Fibroblast of lung (primary cell): ENCODE data around the gene RCN1. TPM values are rescaled to one million over a fixed set of nuclear protein-coding genes. Genes with fewer than 3 reads are reported as not detected.

Experiments
- DNase-seq, 2 donors: peaks; one replicate each; pipeline versions ENCODE4 v3.0.0 to v3.0.0-alpha.2; 2010; ENCODE audit warnings: low read depth in 2 of 2
- H2AFZ ChIP-seq: 2 replicates; pipeline ENCODE4 v1.5.1; 2012; ENCODE audit warnings: low read length, control low read depth, inconsistent platforms
- H3K27ac ChIP-seq: 2 replicates; pipeline ENCODE4 v1.5.1; 2011; ENCODE audit warnings: low read length, control low read depth; ENCODE audit not compliant: insufficient read depth
- H3K27me3 ChIP-seq: 2 replicates; pipeline ENCODE4 v1.5.1; 2011; ENCODE audit warnings: mild to moderate bottlenecking, low read length; ENCODE audit not compliant: control insufficient read depth, insufficient read depth
- H3K36me3 ChIP-seq: 2 replicates; pipeline ENCODE4 v1.5.1; 2011; ENCODE audit warnings: low read length; ENCODE audit not compliant: control insufficient read depth, insufficient read depth
- H3K4me1 ChIP-seq: 2 replicates; pipeline ENCODE4 v1.5.1; 2011; ENCODE audit warnings: low read length; ENCODE audit not compliant: control insufficient read depth, insufficient read depth; ENCODE audit errors: extremely low read depth
- H3K4me2 ChIP-seq: 2 replicates; pipeline ENCODE4 v1.5.1; 2011; ENCODE audit warnings: low read length, control low read depth; ENCODE audit not compliant: insufficient read depth; ENCODE audit errors: extremely low read depth
- H3K4me3 ChIP-seq, 4 experiments: fragments of 200-600 bp in 1 of 4; sonication (generic) in 1 of 4; replicated peaks in 1 of 4; 2 replicates each; pipeline ENCODE4 v1.5.1; 2011 to 2016; ENCODE audit warnings: low read length in 4 of 4, low read depth in 3 of 4, mild to moderate bottlenecking in 3 of 4, control low read depth in 2 of 4, inconsistent platforms in 1 of 4, mixed read lengths in 1 of 4; ENCODE audit not compliant: insufficient read depth in 1 of 4; ENCODE audit errors: control extremely low read depth in 1 of 4
- H3K79me2 ChIP-seq: 2 replicates; pipeline ENCODE4 v1.5.1; 2012; ENCODE audit warnings: mild to moderate bottlenecking, low read length, inconsistent platforms; ENCODE audit not compliant: control insufficient read depth, insufficient read depth
- H3K9ac ChIP-seq: 2 replicates; pipeline ENCODE4 v1.5.1; 2011; ENCODE audit warnings: mild to moderate bottlenecking, low read length, control low read depth; ENCODE audit not compliant: insufficient read depth
- H3K9me3 ChIP-seq: 2 replicates; pipeline ENCODE4 v1.5.1; 2012; ENCODE audit warnings: low read depth, low read length; ENCODE audit not compliant: control insufficient read depth, insufficient read depth
- H4K20me1 ChIP-seq: 2 replicates; pipeline ENCODE4 v1.5.1; 2011; ENCODE audit warnings: low read length; ENCODE audit not compliant: control insufficient read depth, insufficient read depth; ENCODE audit errors: extremely low read depth
- CTCF ChIP-seq, 2 donors: IDR thresholded peaks in 1 of 2; conservative IDR thresholded peaks in 1 of 2; 1 replicate in 1 of 2; 2 replicates in 1 of 2; pipeline ENCODE4 v1.5.1; 2011 to 2012; ENCODE audit warnings: low read length in 2 of 2, control low read depth in 1 of 2, inconsistent platforms in 1 of 2, low read depth in 1 of 2, mild to moderate bottlenecking in 1 of 2
- EZH2 ChIP-seq: IDR thresholded peaks from 2 replicates; pipeline ENCODE4 v1.5.1; 2012; ENCODE audit warnings: low read length, control low read depth, mild to moderate bottlenecking; ENCODE audit errors: missing control alignments
- polyA plus RNA-seq, 2 donors: library from polyadenylated mRNA; depleted of rRNA in 1 of 2; stranded (reverse) in 1 of 2; unstranded in 1 of 2; fragments of >200 nt; gene quantifications; 2 replicates each; pipeline ENCODE4 v1.2.1, GENCODE V29; 2011 to 2012; ENCODE audit warnings: missing spikeins in 1 of 2
- total RNA-seq: library from RNA; depleted of rRNA; stranded (reverse); fragments of >200 nt; gene quantifications from 2 replicates; pipeline ENCODE4 v1.2.1, GENCODE V29; 2014

RCN1 gene
- total and polyA plus RNA-seq, 2 donors (not counting 1 experiment from before 2014, with no cell fraction given): 371 to 436 TPM

- H3K4me2 ChIP-seq: no peak overlapping the region
- no peak for DNase-seq
- no peaks in the 10 kb centered on the region for H3K4me1 ChIP-seq
- no peak overlapping the region for H3K27ac ChIP-seq
- no peaks in the 10 kb centered on the region for H3K27me3 ChIP-seq
- H2AFZ ChIP-seq: no peak overlapping the region
- no peaks in the 10 kb centered on the region for H4K20me1 ChIP-seq
- H3K36me3 ChIP-seq: peaks cover 6% of the 10 kb centered on the region
- no peak overlapping the region for H3K9ac ChIP-seq
- H3K4me3 ChIP-seq: no peak overlapping the region
- no peaks in the 10 kb centered on the region for H3K9me3 ChIP-seq
- H3K79me2 ChIP-seq: no peaks in the 10 kb centered on the region
- TF ChIP-seq EZH2: no peak
Observed at GRCh38 chr11:32108576-32108975, 17.7 kb downstream of the RCN1 start.

DNA sequence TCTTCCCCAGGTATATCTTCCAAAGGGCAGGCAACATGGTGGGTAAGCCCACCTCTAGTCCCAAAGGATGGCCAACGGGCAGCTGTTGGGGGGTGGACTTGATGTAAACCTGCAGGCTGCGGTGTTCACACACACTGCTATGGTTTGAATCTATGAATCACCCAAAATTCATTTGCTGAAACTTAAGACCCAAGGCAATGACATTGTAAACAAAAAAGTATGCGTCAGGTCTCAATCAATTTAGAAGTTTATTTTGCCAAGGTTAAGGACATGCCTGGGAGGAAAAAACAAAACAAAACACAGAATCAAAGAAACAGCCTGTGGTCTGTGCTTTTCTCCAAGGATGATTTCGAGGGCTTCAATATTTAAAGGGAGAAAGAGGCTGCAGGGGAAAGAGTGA lies 18.3 kb downstream of the RCN1 start:
- DNase-seq: peak; percentile 73 to 85
- no peak overlapping the region for H3K4me2 ChIP-seq

DNA sequence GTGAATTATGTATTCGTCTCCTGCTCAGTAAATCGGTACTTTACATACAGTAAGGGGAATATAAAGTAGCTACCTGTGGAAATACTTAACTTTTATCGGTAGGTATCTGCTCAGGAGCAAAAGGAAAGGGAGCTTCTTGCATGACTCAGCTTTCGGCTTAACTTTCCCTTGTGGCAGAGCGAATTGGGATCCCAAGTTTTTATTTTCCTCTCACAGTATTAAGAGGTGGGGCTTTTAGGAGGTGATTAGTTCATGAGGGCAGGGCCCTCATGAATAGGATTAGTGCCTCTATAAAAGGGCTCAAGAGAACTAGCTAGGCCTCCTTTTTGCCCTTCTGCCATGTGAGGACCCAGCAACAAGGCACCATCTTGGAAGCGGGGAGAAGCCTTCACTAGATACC lies 18.7 kb downstream of the RCN1 start:
- no peak overlapping the region for H3K4me2 ChIP-seq
- no peak overlapping the region for H3K9ac ChIP-seq
- H4K20me1 ChIP-seq: no peaks in the 10 kb centered on the region
- H3K9me3 ChIP-seq: no peaks in the 10 kb centered on the region
- H2AFZ ChIP-seq: no peak overlapping the region
- H3K79me2 ChIP-seq: no peaks in the 10 kb centered on the region
- H3K4me1 ChIP-seq: no peaks in the 10 kb centered on the region
- no peak for TF ChIP-seq CTCF (conservative IDR thresholded peaks at IDR 0.05 in 1 of 2, IDR thresholded peaks at IDR 0.05 in 1 of 2; ENCODE audit: low read depth in 1 of 2, low read length in 2 of 2)
- no peak for TF ChIP-seq EZH2
- no peak overlapping the region for H3K4me3 ChIP-seq
- no peak for DNase-seq
- no peaks in the 10 kb centered on the region for H3K27me3 ChIP-seq
- peaks cover 3% of the 10 kb centered on the region for H3K36me3 ChIP-seq
- no peak overlapping the region for H3K27ac ChIP-seq

More for the DNA sequence above, 18.3 kb downstream of the RCN1 start:
- no peak for TF ChIP-seq CTCF (conservative IDR thresholded peaks at IDR 0.05 in 1 of 2, IDR thresholded peaks at IDR 0.05 in 1 of 2; ENCODE audit: low read depth in 1 of 2, low read length in 2 of 2)
- TF ChIP-seq EZH2: no peak
- Histone ChIP-seq H3K4me1 (no peaks in the 10 kb centered on the region), H2AFZ (no peak overlapping the region), H3K36me3 (peaks cover 3% of the 10 kb centered on the region), H4K20me1 (no peaks in the 10 kb centered on the region), H3K4me3 (no peak overlapping the region), H3K9ac (no peak overlapping the region), H3K9me3 (no peaks in the 10 kb centered on the region), H3K27ac (no peak overlapping the region), H3K27me3 (no peaks in the 10 kb centered on the region), H3K79me2 (no peaks in the 10 kb centered on the region)
